Fibroblast of lung (primary cell): ENCODE results near the gene CYP24A1. TPM values are rescaled to one million over a fixed set of nuclear protein-coding genes. Genes with fewer than 3 reads are reported as not detected.

Experiments
- DNase-seq, 2 donors: peaks; one replicate each; pipeline versions ENCODE4 v3.0.0 to v3.0.0-alpha.2; 2010; ENCODE audit warnings: low read depth in 2 of 2
- H2AFZ ChIP-seq: 2 replicates; pipeline ENCODE4 v1.5.1; 2012; ENCODE audit warnings: low read length, control low read depth, inconsistent platforms
- H3K27ac ChIP-seq: 2 replicates; pipeline ENCODE4 v1.5.1; 2011; ENCODE audit warnings: low read length, control low read depth; ENCODE audit not compliant: insufficient read depth
- H3K27me3 ChIP-seq: 2 replicates; pipeline ENCODE4 v1.5.1; 2011; ENCODE audit warnings: mild to moderate bottlenecking, low read length; ENCODE audit not compliant: control insufficient read depth, insufficient read depth
- H3K36me3 ChIP-seq: 2 replicates; pipeline ENCODE4 v1.5.1; 2011; ENCODE audit warnings: low read length; ENCODE audit not compliant: control insufficient read depth, insufficient read depth
- H3K4me1 ChIP-seq: 2 replicates; pipeline ENCODE4 v1.5.1; 2011; ENCODE audit warnings: low read length; ENCODE audit not compliant: control insufficient read depth, insufficient read depth; ENCODE audit errors: extremely low read depth
- H3K4me2 ChIP-seq: 2 replicates; pipeline ENCODE4 v1.5.1; 2011; ENCODE audit warnings: low read length, control low read depth; ENCODE audit not compliant: insufficient read depth; ENCODE audit errors: extremely low read depth
- H3K4me3 ChIP-seq, 4 experiments: fragments of 200-600 bp in 1 of 4; sonication (generic) in 1 of 4; replicated peaks in 1 of 4; 2 replicates each; pipeline ENCODE4 v1.5.1; 2011 to 2016; ENCODE audit warnings: low read length in 4 of 4, low read depth in 3 of 4, mild to moderate bottlenecking in 3 of 4, control low read depth in 2 of 4, inconsistent platforms in 1 of 4, mixed read lengths in 1 of 4; ENCODE audit not compliant: insufficient read depth in 1 of 4; ENCODE audit errors: control extremely low read depth in 1 of 4
- H3K79me2 ChIP-seq: 2 replicates; pipeline ENCODE4 v1.5.1; 2012; ENCODE audit warnings: mild to moderate bottlenecking, low read length, inconsistent platforms; ENCODE audit not compliant: control insufficient read depth, insufficient read depth
- H3K9ac ChIP-seq: 2 replicates; pipeline ENCODE4 v1.5.1; 2011; ENCODE audit warnings: mild to moderate bottlenecking, low read length, control low read depth; ENCODE audit not compliant: insufficient read depth
- H3K9me3 ChIP-seq: 2 replicates; pipeline ENCODE4 v1.5.1; 2012; ENCODE audit warnings: low read depth, low read length; ENCODE audit not compliant: control insufficient read depth, insufficient read depth
- H4K20me1 ChIP-seq: 2 replicates; pipeline ENCODE4 v1.5.1; 2011; ENCODE audit warnings: low read length; ENCODE audit not compliant: control insufficient read depth, insufficient read depth; ENCODE audit errors: extremely low read depth
- CTCF ChIP-seq, 2 donors: IDR thresholded peaks in 1 of 2; conservative IDR thresholded peaks in 1 of 2; 1 replicate in 1 of 2; 2 replicates in 1 of 2; pipeline ENCODE4 v1.5.1; 2011 to 2012; ENCODE audit warnings: low read length in 2 of 2, control low read depth in 1 of 2, inconsistent platforms in 1 of 2, low read depth in 1 of 2, mild to moderate bottlenecking in 1 of 2
- EZH2 ChIP-seq: IDR thresholded peaks from 2 replicates; pipeline ENCODE4 v1.5.1; 2012; ENCODE audit warnings: low read length, control low read depth, mild to moderate bottlenecking; ENCODE audit errors: missing control alignments
- polyA plus RNA-seq, 2 donors: library from polyadenylated mRNA; depleted of rRNA in 1 of 2; stranded (reverse) in 1 of 2; unstranded in 1 of 2; fragments of >200 nt; gene quantifications; 2 replicates each; pipeline ENCODE4 v1.2.1, GENCODE V29; 2011 to 2012; ENCODE audit warnings: missing spikeins in 1 of 2
- total RNA-seq: library from RNA; depleted of rRNA; stranded (reverse); fragments of >200 nt; gene quantifications from 2 replicates; pipeline ENCODE4 v1.2.1, GENCODE V29; 2014

The CYP24A1 gene
- total and polyA plus RNA-seq, 2 donors (not counting 1 experiment from before 2014, with no cell fraction given) = not detected

GRCh38 chr20:54214566-54214965 is 40.8 kb upstream of the CYP24A1 start:
- Histone ChIP-seq H3K79me2 (peaks cover 19% of the 10 kb centered on the region), H2AFZ (no peak overlapping the region), H3K4me3 (no peak overlapping the region), H4K20me1 (peaks cover 3% of the 10 kb centered on the region), H3K27ac (no peak overlapping the region), H3K4me1 (peaks cover 7% of the 10 kb centered on the region), H3K36me3 (peaks cover 1% of the 10 kb centered on the region), H3K4me2 (no peak overlapping the region), H3K9me3 (no peaks in the 10 kb centered on the region), H3K9ac (no peak overlapping the region), H3K27me3 (no peaks in the 10 kb centered on the region)
- no peak for DNase-seq
- TF ChIP-seq CTCF (conservative IDR thresholded peaks at IDR 0.05 in 1 of 2, IDR thresholded peaks at IDR 0.05 in 1 of 2; ENCODE audit: low read depth in 1 of 2, low read length in 2 of 2) (no peak), EZH2 (no peak)

- DNase-seq = peak in 1 of 2 donors; percentile 32
Measured at GRCh38 chr20:54212871-54213270, 39.1 kb upstream of the CYP24A1 start.

GRCh38 chr20:54212226-54212625 is 38.4 kb upstream of the CYP24A1 start:
- H3K79me2 ChIP-seq = peaks cover 32% of the 10 kb centered on the region

More at GRCh38 chr20:54212871-54213270, 39.1 kb upstream of the CYP24A1 start:
- H3K4me2 ChIP-seq = peak overlapping the region; percentile 25
- H3K9ac ChIP-seq = no peak overlapping the region
- H3K79me2 ChIP-seq = peaks cover 32% of the 10 kb centered on the region
- TF ChIP-seq EZH2 (no peak), CTCF (conservative IDR thresholded peaks at IDR 0.05 in 1 of 2, IDR thresholded peaks at IDR 0.05 in 1 of 2; ENCODE audit: low read depth in 1 of 2, low read length in 2 of 2) (no peak)
- no peak overlapping the region for H3K27ac ChIP-seq
- H3K9me3 ChIP-seq = no peaks in the 10 kb centered on the region
- H3K36me3 ChIP-seq = peaks cover 1% of the 10 kb centered on the region
- H3K4me1 ChIP-seq = peaks cover 7% of the 10 kb centered on the region
- H2AFZ ChIP-seq = no peak overlapping the region
- no peaks in the 10 kb centered on the region for H3K27me3 ChIP-seq
- no peak overlapping the region for H3K4me3 ChIP-seq
- peaks cover 3% of the 10 kb centered on the region for H4K20me1 ChIP-seq

More at GRCh38 chr20:54212226-54212625, 38.4 kb upstream of the CYP24A1 start:
- Histone ChIP-seq H3K4me3 (no peak overlapping the region), H3K9me3 (no peaks in the 10 kb centered on the region), H3K27me3 (no peaks in the 10 kb centered on the region), H3K27ac (no peak overlapping the region), H3K4me1 (peaks cover 7% of the 10 kb centered on the region), H3K36me3 (peaks cover under 1% of the 10 kb centered on the region), H3K9ac (no peak overlapping the region), H2AFZ (no peak overlapping the region), H4K20me1 (peaks cover 3% of the 10 kb centered on the region), H3K4me2 (no peak overlapping the region)
- peak; percentile 65 to 86 for DNase-seq
- TF ChIP-seq CTCF (conservative IDR thresholded peaks at IDR 0.05 in 1 of 2, IDR thresholded peaks at IDR 0.05 in 1 of 2; ENCODE audit: low read depth in 1 of 2, low read length in 2 of 2) = no peak
- TF ChIP-seq EZH2 = no peak
